ENCODE measurements around the gene DST. TPM values are rescaled to one million over a fixed set of nuclear protein-coding genes. Genes with fewer than 3 reads are reported as not detected.

DST gene
- total RNA-seq, 3 donors from 2014 or later = 2.3 to 4.7 (median 3.5) TPM

DNA sequence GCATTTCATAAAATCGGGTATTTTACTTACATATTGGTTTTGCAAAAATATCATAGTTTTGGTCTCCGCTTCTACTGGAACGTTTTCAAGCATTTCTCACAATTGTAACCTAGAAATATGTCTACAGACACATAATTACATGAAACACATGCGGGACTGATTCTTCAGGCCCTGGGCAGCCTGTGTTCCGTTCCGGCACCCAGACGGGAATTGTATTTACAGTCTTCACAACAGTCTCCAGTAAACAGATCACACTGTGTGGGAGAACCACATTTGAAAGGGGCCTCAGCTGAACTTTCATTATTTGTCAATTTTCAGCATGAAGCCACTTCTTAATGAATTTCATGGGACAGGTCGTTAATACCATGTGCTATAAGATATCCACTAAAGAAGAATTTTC lies 196.9 kb downstream of the DST start:
- DNase-seq (no peak), ATAC-seq (no peak)
- H3K27me3 Mint-ChIP-seq (ENCODE audit: low read depth) = no peaks in the 10 kb centered on the region
- H3K4me1 Mint-ChIP-seq (ENCODE audit: low read depth) = no peaks in the 10 kb centered on the region
- H3K4me3 Mint-ChIP-seq = no peak overlapping the region
- H3K9me3 Mint-ChIP-seq = no peaks in the 10 kb centered on the region
- H3K36me3 Mint-ChIP-seq (ENCODE audit: insufficient read depth) = no peaks in the 10 kb centered on the region

- no peak overlapping the region for H3K4me3 Mint-ChIP-seq
- no peaks in the 10 kb centered on the region for H3K4me1 Mint-ChIP-seq (ENCODE audit: low read depth)
- H3K9me3 Mint-ChIP-seq = no peaks in the 10 kb centered on the region
- no peaks in the 10 kb centered on the region for H3K27me3 Mint-ChIP-seq (ENCODE audit: low read depth)
- H3K36me3 Mint-ChIP-seq (ENCODE audit: insufficient read depth) = no peaks in the 10 kb centered on the region
- ATAC-seq (no peak), DNase-seq (no peak)
Measured at GRCh38 chr6:56444855-56445254, 197.8 kb downstream of the DST start.

GRCh38 chr6:56440551-56440981 lies 202.1 kb downstream of the DST start:
- H3K27me3 Mint-ChIP-seq (ENCODE audit: low read depth) = no peaks in the 10 kb centered on the region

DNA sequence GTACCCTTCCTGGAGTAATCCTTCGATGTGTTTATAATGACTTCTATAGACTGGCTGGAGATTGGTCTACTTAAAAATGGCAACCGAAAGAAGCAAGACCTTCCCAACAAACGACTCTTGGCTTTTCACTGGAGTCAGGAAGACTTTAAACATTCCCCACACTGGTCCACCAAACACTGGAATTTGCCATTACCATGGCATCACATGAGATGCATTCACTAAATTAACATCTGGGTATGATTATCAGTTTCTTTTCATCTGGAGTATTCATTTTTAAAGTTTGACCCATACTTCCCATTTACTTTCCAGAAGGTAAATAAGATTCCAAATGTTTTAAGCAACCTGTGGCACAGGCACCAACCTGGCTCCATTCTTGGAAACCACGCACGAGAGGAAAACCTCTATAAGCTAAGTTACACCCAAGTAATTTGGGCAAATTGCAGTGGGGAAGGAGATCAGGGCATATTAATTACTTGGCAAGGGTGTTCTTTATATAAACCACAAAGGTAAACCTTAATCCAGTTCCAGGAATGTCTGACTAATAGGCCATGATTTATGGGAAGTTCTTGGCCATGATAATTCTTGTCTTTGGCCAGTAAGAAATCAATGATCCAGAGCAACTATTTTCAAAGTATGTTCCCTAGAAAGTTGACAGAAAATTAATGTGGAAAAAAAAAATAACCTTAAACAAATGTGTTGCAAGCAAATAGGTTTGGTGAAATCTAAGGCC lies 205.4 kb downstream of the DST start:
- Mint-ChIP-seq H3K4me3 (no peak overlapping the region), H3K36me3 (ENCODE audit: insufficient read depth) (no peaks in the 10 kb centered on the region), H3K4me1 (ENCODE audit: low read depth) (no peaks in the 10 kb centered on the region), H3K9me3 (peaks cover 8% of the 10 kb centered on the region), H3K27me3 (ENCODE audit: low read depth) (no peaks in the 10 kb centered on the region)
- DNase-seq = no peak
- ATAC-seq = no peak

More at GRCh38 chr6:56440551-56440981, 202.1 kb downstream of the DST start:
- H3K4me1 Mint-ChIP-seq (ENCODE audit: low read depth) = no peaks in the 10 kb centered on the region
- no peaks in the 10 kb centered on the region for H3K36me3 Mint-ChIP-seq (ENCODE audit: insufficient read depth)
- H3K9me3 Mint-ChIP-seq = peaks cover 3% of the 10 kb centered on the region
- DNase-seq (no peak), ATAC-seq (no peak)
- H3K4me3 Mint-ChIP-seq = no peak overlapping the region

- no peak overlapping the region for H3K4me3 Mint-ChIP-seq
- no peaks in the 10 kb centered on the region for H3K4me1 Mint-ChIP-seq (ENCODE audit: low read depth)
- H3K36me3 Mint-ChIP-seq (ENCODE audit: insufficient read depth) = no peaks in the 10 kb centered on the region
- no peaks in the 10 kb centered on the region for H3K27me3 Mint-ChIP-seq (ENCODE audit: low read depth)
- DNase-seq (no peak), ATAC-seq (no peak)
- peaks cover 8% of the 10 kb centered on the region for H3K9me3 Mint-ChIP-seq
Measured at GRCh38 chr6:56435754-56436153, 206.9 kb downstream of the DST start.

DNA sequence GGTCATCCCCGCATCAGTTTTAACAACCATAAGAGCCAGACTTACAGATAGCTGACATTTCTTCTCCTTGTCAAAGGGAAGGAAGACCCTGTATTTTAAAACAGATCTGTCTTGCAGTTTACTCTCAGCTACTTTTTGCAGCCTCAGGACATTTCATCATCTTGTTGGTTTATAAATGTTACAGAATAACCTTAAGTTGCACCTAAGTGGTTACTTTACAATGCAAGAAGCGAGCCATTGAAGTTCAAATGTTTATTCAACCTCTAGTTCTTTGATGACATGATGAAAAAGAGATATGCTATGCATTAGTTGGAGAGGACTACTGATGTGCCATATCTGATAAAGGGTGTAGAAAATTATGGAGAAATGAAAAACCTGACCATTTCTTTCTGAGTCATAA lies 207.4 kb downstream of the DST start:
- no peak for ATAC-seq
- no peak for DNase-seq
- Mint-ChIP-seq H3K27me3 (ENCODE audit: low read depth) (no peaks in the 10 kb centered on the region), H3K4me1 (ENCODE audit: low read depth) (no peaks in the 10 kb centered on the region), H3K4me3 (no peak overlapping the region), H3K9me3 (peaks cover 11% of the 10 kb centered on the region), H3K36me3 (ENCODE audit: insufficient read depth) (no peaks in the 10 kb centered on the region)

- no peaks in the 10 kb centered on the region for H3K36me3 Mint-ChIP-seq (ENCODE audit: insufficient read depth)
Measured at GRCh38 chr6:56434606-56435005, 208.1 kb downstream of the DST start.

DNA sequence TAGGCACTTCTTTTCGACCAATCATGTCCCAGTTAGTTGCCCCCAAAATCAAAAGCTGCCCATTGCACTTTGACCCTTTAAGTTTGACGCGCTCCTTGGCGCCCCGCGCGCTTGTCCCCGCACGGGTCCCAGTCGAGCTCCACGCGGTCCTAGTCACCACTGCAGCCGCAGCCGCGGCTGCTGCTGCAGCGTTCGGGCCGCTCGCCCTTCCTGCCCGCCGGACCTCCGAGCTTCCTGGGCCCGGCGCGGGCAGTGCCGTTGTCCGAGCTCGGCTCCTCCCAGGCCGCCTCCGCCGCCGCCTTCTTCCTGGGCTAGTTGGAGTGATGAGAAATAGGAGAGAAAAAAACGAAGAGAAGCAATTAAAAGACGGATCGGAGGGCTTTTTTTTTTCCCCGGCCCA lies 209.6 kb downstream of the DST start:
- Mint-ChIP-seq H3K36me3 (ENCODE audit: insufficient read depth) (no peaks in the 10 kb centered on the region), H3K4me1 (ENCODE audit: low read depth) (no peaks in the 10 kb centered on the region), H3K27me3 (ENCODE audit: low read depth) (no peaks in the 10 kb centered on the region), H3K4me3 (no peak overlapping the region), H3K9me3 (peaks cover 11% of the 10 kb centered on the region)
- DNase-seq (no peak), ATAC-seq (no peak)

More at GRCh38 chr6:56434606-56435005, 208.1 kb downstream of the DST start:
- DNase-seq = no peak
- H3K4me1 Mint-ChIP-seq (ENCODE audit: low read depth) = no peaks in the 10 kb centered on the region
- no peak overlapping the region for H3K4me3 Mint-ChIP-seq
- no peak for ATAC-seq
- H3K27me3 Mint-ChIP-seq (ENCODE audit: low read depth) = no peaks in the 10 kb centered on the region
- peaks cover 13% of the 10 kb centered on the region for H3K9me3 Mint-ChIP-seq

DNA sequence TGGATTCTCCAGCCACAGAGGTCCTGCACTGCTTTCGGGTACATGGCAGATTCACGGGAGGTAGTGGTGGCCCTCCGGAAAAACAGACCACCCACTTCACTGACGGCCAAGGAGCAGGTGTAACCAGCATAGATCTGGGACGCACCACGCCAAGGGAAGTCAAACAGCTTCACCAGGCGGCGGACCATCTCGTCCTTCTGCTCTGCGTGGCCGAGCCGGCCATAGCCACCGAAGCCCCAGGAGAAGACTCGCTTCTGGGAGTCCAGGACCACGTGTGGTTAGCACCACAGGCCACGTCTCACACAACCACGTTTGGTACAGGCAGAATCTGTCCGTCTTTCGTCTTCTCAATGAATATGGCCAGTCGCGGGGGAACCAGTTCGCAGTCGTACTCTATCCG lies 210.5 kb downstream of the DST start:
- no peak for ATAC-seq
- H3K36me3 Mint-ChIP-seq (ENCODE audit: insufficient read depth) = no peaks in the 10 kb centered on the region
- H3K4me1 Mint-ChIP-seq (ENCODE audit: low read depth) = no peaks in the 10 kb centered on the region
- H3K4me3 Mint-ChIP-seq = no peak overlapping the region
- H3K9me3 Mint-ChIP-seq = peaks cover 14% of the 10 kb centered on the region
- no peaks in the 10 kb centered on the region for H3K27me3 Mint-ChIP-seq (ENCODE audit: low read depth)
- no peak for DNase-seq

- Mint-ChIP-seq H3K9me3 (peaks cover 14% of the 10 kb centered on the region), H3K27me3 (ENCODE audit: low read depth) (no peaks in the 10 kb centered on the region), H3K4me3 (no peak overlapping the region), H3K4me1 (ENCODE audit: low read depth) (no peaks in the 10 kb centered on the region), H3K36me3 (ENCODE audit: insufficient read depth) (no peaks in the 10 kb centered on the region)
- ATAC-seq = no peak
- no peak for DNase-seq
Measured at GRCh38 chr6:56430629-56431600, 211.8 kb downstream of the DST start.

GRCh38 chr6:56424542-56425083 lies 218.1 kb downstream of the DST start:
- ATAC-seq (no peak), DNase-seq (no peak)
- no peaks in the 10 kb centered on the region for H3K4me1 Mint-ChIP-seq (ENCODE audit: low read depth)
- H3K4me3 Mint-ChIP-seq = no peak overlapping the region
- H3K9me3 Mint-ChIP-seq = peaks cover 3% of the 10 kb centered on the region
- H3K36me3 Mint-ChIP-seq (ENCODE audit: insufficient read depth) = no peaks in the 10 kb centered on the region
- H3K27me3 Mint-ChIP-seq (ENCODE audit: low read depth) = peaks cover 2% of the 10 kb centered on the region

- H3K36me3 Mint-ChIP-seq (ENCODE audit: insufficient read depth) = no peaks in the 10 kb centered on the region
- no peaks in the 10 kb centered on the region for H3K4me1 Mint-ChIP-seq (ENCODE audit: low read depth)
- ATAC-seq (no peak), DNase-seq (no peak)
- peaks cover 3% of the 10 kb centered on the region for H3K9me3 Mint-ChIP-seq
- H3K27me3 Mint-ChIP-seq (ENCODE audit: low read depth) = peaks cover 2% of the 10 kb centered on the region
- no peak overlapping the region for H3K4me3 Mint-ChIP-seq
Measured at GRCh38 chr6:56424064-56424463, 218.6 kb downstream of the DST start.

DNA sequence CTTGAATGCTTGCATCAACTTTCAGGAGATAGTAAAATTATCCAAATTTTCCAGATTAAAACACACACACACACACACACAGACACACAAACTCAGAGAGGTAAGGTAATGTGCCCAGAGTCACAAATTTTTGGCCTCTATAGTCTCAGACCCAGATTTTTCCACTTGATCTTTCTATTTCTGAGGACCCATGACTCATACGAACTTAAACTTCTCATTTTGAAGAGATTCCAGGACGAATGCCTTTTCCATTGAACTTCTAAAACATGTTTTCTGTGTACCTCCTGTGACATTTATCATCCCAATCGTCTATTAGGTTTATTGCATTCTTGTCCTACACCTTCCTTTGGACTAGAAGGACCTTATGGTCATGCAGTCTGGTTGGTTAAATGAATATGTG lies 222.4 kb downstream of the DST start:
- Mint-ChIP-seq H3K4me1 (ENCODE audit: low read depth) (no peaks in the 10 kb centered on the region), H3K9me3 (no peaks in the 10 kb centered on the region), H3K4me3 (no peak overlapping the region), H3K27me3 (ENCODE audit: low read depth) (peaks cover 2% of the 10 kb centered on the region), H3K36me3 (ENCODE audit: insufficient read depth) (no peaks in the 10 kb centered on the region)
- DNase-seq (no peak), ATAC-seq (no peak)

GRCh38 chr6:56419191-56419590 lies 223.5 kb downstream of the DST start:
- Mint-ChIP-seq H3K9me3 (no peaks in the 10 kb centered on the region), H3K4me1 (ENCODE audit: low read depth) (no peaks in the 10 kb centered on the region), H3K36me3 (ENCODE audit: insufficient read depth) (no peaks in the 10 kb centered on the region), H3K27me3 (ENCODE audit: low read depth) (peaks cover 2% of the 10 kb centered on the region), H3K4me3 (no peak overlapping the region)
- ATAC-seq (no peak), DNase-seq (no peak)

Data from activated T-cell treated with anti-CD3 and anti-CD28 coated beads, Interleukin-2, amount 50 U/mL, for 4 hours (primary cell).